NCI-H128 (cell line): Measurements from ENCODE around the gene TM4SF4.

Experiments used
- DNase-seq: peaks from one replicate; lab custom pipeline; 2025; ENCODE audit not compliant: unreplicated experiment; lab: John Stamatoyannopoulos, UW

TM4SF4 gene

GRCh38 chr3:149454746-149455145 is 19.8 kb upstream of the TM4SF4 start:
- DNase-seq, result no peak

GRCh38 chr3:149455366-149455765 is 19.1 kb upstream of the TM4SF4 start:
- DNase-seq, result no peak

DNA sequence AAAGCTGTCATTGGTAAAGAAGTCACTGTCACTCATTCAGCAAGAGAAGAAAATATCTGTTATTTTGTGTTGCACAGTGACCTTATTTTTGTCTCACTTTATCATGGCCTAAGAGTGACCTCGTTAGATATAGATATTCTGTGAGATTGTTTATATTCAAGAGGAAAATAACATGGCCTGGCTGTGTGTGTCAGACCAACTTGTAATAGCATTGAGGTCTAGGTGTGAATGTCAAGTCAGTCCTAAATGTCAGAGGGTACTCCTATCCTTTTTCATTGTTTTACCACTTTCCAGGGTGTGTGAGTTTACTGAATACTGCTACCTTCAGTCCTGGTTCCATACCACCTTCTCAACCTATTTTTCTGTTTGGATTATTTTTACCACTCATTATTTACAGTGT is 18.5 kb upstream of the TM4SF4 start:
- no peak for DNase-seq

DNA sequence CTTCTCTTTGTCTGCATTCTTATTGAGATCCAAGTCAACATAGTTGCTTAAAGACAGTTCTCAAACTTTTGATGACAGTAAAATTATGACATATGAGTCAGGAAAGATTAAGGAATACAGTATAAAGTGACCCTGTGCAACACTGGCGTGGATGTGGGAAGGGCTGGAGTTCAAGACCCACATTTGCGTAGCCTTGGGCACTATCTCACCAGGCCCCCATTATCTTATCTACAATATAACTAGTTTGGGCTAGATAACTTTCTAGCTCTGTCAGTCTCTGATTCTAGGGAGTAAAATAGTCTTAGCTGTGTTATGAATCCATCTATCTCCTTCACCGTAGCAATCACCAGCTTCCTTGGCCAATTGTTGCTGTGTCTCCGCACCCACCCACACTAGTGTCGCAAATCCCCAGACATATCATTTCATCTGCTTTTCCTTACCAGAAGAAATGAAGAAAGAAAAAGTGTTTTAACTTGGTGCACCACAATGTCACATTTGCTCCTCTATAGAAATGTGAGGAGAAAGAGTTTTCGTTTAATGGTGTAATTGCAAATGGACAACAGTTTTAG is 14.9 kb upstream of the TM4SF4 start:
- DNase-seq, result no peak

DNA sequence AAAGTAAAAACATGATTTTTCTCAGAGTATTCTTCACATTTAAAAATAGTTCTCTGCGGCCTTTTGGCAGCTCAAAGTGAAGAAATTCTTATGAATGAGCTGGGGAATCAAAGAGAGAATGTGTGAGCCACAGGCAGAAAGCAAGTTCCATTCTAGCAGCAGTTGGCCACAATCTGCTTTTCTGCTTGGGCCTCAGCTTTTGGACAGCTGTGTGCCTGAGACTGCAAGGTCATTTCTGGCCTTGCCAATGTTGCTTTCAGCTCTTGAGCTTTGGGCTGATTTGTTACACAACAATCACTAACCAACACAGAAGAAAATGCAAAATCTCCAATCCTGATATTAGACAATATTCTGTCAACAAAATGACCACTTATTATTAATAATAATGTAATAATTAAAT is 14.4 kb upstream of the TM4SF4 start:
- no peak for DNase-seq

- DNase-seq, result no peak
Observed at GRCh38 chr3:149462051-149462450, 12.4 kb upstream of the TM4SF4 start.

DNA sequence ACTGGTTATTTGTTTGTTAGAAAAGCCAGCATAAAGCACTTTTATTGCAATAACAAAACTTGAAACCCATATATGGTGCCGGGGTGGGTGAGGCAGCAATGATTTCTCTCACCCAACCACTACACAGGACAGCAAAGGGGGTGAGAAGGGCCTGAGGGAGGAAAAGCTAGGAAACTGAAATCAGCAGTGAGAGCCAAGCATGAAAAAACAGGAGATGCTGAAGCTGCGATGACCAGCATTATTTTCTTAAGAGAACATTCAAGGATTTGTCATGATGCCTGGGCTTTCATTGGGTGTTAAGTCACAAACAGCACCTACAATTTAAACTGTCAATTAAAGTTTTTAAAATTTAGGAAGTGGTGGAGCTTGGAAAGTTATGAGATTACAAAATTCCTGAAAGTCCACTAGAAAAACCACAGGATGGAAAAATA is 11.9 kb upstream of the TM4SF4 start:
- DNase-seq, result no peak

DNA sequence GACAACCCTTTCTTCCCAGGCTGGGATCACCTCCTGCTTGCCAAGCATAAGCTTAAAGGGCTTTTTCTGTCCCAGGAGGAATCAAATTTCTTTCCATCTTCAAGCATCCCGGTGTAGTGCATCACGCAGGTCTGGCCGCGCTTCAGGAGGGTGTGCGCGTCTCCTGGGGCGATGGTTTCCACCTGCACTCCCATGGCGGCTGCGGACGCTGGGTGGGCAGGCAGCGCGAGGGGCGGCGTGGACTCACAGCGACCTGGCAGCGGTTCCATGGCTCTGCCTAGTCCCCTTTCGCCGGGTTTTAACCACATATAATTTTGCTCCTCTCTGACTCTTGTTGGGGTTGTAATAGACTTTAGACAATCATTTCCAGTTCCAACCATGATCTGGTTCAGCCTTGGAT is 10.6 kb upstream of the TM4SF4 start:
- no peak for DNase-seq

- DNase-seq, result no peak
Observed at GRCh38 chr3:149464542-149465328, 9.8 kb upstream of the TM4SF4 start.

- no peak for DNase-seq
Observed at GRCh38 chr3:149465351-149465883, 9.1 kb upstream of the TM4SF4 start.

- DNase-seq, result no peak
Observed at GRCh38 chr3:149466192-149466591, 8.3 kb upstream of the TM4SF4 start.

DNA sequence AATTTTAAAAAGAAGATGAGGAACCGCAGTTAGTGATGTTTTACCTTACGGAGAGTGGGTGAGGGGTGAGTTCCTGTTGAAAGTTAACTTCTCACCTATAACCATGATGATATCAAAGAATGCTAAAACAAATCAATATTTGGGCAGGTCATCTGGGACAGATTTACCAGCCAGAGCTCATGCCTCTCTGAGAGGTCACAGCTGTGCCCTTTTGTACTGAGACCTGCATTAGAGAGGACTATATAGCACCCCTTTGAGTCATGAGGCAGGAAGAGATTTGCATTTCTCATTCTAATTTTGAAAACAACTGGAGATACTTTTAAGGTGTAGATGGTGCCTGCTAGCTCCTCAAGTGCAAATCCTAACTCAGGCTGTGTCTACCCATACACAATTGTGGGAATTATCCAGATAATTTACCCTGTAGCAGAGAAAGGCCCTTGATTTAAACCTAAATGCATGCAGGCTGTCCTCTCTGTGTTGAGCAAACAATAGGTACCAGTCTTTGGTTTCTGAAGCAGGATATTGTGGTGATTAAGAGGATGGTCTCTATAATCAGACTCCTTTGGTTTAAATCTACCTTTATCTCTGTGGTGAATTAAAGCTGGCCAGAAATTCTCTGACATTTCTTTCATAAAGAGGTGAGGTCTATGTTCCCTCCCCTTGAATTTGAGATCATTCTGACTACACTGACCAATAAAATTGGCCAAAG is 5.8 kb upstream of the TM4SF4 start:
- DNase-seq, result no peak

- no peak for DNase-seq
Observed at GRCh38 chr3:149470381-149470780, 4.1 kb upstream of the TM4SF4 start.

DNA sequence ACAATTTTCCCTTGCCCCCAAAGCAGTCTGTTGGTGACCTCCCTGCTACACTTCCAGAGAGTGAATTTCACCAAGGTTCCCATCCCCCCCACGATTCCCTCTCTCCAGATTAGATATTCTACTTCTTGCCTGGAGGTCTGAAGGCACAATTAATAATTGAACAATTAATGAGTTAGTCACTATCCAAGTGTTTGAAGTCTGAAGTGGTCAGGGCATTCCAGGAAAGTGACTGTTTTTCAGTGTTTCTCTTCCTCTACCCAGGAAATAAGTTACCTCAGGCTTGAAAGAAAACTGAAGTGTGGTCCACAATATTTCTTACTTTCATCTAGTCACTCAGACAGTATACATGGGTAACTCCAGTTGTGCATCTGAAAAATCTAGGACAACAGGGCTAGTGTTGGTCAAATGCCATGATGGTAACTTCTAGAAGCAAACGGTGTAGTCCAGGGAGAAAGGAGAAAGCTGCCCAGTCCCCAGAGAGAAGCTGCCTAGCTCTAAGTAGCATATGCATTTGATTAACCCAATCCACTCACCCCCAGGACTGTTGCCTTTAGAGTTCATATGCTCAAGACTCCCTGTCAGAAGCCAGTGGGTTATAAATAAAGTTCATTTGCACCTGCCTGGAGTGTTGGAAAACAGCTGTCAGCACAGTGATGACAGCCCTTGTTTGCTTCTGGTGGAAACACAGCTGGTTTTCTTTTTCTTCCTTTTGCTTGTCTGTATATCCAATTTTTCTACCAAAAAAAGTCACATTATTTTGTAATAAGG is 2.3 kb upstream of the TM4SF4 start:
- DNase-seq, result no peak

DNA sequence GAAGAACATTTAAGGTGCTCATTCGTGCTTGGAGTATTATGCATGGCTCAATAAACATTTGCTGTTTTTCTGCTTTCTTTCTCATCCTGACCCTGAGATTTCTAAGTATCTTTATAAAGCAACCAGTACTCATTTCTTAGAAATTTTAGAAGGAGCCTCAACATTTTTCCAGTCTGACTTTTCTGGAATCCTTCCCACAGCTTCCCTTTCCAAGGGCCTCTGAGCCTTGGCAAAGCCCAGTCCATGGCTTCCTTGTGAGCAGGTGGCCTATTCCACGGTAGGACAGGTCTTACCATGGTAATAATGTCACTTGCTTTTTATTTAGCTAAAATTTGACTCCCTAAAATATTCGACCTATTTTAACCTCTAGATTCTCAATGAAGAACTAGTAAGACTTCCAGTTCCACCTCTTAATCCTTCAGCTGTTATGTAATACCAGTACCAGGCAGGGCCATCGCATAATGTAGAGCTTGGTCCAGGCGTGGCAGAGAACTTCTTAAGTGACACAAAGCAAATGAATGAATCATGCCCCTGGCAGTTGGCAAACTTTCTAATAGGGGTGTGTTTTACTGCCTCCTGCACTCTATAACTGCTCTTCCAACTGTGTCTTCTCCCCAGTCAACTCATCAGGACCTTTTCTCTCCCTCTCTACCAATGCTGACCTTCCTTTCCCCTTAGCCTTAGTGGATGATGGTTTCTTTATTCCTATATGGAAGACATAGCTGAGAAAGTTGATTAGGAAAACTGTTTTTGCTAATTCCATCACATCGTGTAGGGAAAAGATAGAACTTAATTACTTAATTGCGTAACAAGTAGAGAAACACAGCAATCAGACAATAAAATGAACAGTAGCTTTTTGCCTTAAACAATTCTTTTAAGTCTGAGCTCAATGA is 894 bp upstream of the TM4SF4 start:
- no peak for DNase-seq

DNA sequence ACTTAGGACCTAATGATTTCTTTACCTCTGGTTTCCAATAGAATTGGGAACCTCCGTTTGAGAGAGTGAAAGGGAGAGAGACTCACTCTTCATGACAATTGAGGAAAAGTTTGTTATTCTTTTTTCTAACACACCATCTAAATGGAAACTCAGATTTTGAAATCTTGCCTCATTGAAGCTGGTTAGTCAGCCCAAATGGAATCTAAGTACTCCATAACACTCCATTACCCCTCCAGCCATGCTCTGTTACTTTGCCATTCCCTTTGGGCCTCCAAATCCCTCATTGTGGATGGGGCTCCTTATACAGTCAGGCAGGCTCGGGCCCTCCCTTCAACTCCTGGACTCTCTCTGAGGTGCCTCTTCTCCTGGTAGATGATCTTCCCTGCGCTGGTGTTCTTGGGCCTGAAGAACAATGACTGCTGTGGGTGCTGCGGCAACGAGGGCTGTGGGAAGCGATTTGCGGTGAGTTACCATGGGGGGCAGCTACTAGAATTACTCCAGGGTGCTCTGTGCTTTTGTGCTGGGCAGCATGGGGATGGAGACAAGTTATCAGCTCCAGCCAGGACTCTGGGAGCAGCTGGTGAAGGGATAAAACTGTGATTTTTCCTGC is 1.1 kb downstream of the TM4SF4 start:
- DNase-seq, result no peak

- no peak for DNase-seq
Observed at GRCh38 chr3:149476225-149476624, 1.7 kb downstream of the TM4SF4 start.

GRCh38 chr3:149479621-149480325 is 5.3 kb downstream of the TM4SF4 start:
- no peak for DNase-seq

DNA sequence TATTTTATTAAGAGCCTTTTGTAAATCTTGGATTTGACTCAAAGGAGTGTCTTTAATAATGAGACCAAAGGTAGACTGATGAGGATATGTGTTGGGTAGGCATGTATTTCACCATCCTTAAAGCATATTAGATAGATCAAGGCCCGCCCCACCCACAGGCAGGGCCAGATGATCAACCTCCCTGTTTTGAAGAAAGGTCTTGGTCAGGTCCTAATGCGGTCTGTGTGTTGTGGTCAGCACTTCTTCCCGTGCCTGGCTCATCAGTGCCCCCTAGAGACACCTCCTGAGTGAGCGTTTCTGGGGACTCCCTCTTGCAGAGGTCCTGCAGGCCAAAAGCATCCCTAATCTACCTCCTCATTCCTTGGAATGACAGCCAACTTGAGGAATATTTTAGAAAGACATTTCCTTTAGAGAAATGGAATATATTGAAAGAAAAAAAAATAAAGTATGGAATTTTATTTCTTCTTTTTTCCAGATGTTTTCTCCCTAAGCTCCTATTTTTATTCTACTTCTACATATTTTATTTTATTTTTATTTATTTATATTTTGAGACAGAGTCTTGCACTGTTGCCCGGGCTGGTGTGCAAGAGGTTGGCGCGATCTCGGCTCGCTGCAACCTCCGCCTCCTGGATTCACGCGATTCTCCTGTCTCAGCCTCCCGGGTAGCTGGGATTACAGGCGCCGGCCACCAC is 6.0 kb downstream of the TM4SF4 start:
- DNase-seq, result no peak
